ENCODE data around the gene GAS2L2. TPM values are rescaled to one million over a fixed set of nuclear protein-coding genes. Genes with fewer than 3 reads are reported as not detected.
A peak's percentile ranks its signal among the peaks of the same experiment; 100 is the strongest.

GAS2L2 gene
- total and polyA plus RNA-seq, 2 of the 8 experiments (the other 6 are each of a cell fraction or from before 2014, with no cell fraction given): 0.09 to 0.13 TPM

DNA sequence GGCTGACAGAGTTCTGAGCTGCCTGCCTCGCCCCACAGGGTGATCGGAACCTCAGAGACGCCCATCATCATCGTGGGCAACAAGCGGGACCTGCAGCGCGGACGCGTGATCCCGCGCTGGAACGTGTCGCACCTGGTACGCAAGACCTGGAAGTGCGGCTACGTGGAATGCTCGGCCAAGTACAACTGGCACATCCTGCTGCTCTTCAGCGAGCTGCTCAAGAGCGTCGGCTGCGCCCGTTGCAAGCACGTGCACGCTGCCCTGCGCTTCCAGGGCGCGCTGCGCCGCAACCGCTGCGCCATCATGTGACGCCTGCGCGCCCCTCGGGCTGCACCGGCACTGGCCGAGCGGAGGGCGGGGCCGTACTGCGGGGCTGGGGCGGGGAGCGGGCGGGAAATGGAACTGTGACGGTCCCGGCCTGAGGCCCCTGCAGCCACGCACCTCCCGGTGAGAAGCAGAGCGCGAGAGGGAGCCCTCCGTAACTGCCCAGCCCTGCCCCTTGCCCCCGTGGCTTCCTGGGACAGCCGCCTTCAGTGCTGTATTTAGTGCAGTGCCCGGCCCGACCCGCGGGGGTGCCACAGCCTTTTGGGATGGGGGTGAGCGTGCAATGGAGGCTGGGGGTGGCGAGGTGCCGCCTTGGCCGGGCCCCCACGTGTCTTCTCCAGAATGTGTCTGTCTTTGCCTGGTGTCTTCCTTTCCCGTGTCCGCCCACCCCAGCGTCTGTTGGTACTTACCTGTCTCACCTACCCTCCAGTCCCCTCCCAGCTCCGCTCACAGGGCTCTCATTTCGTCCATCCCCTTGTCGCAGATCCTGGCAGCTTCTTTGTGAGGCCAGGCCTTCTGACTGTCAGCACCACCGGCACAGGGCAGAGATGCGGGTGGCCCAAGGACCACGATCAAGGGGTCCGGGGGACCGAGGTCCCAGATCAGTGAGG lies 11.8 kb downstream of the GAS2L2 start (continued):
- peak; percentile 2 to 3; a peak in 2 of 4 replicates for TF ChIP-seq RAD21 (IDR thresholded peaks at IDR 0.05 in 1 of 2, conservative IDR thresholded peaks at IDR 0.05 in 1 of 2; ENCODE audit: low read depth in 2 of 2, low read length in 2 of 2)
- TF ChIP-seq RXRA (IDR thresholded peaks at IDR 0.05; ENCODE audit: insufficient read depth, low read depth, low read length): no peak
- no peak for TF ChIP-seq EGR1 (IDR thresholded peaks at IDR 0.05; ENCODE audit: borderline replicate concordance, low read depth, low read length)
- no peak for TF ChIP-seq CBX5 (IDR thresholded peaks at IDR 0.05; ENCODE audit: low read depth, low read length)
- TF ChIP-seq CTBP2 (IDR thresholded peaks at IDR 0.05; ENCODE audit: borderline replicate concordance, insufficient read depth, insufficient read length, low read length): no peak
- no peak for TF ChIP-seq CHD1 (IDR thresholded peaks at IDR 0.05; ENCODE audit: low read depth, low read length)
- no peak for TF ChIP-seq CHD2 (IDR thresholded peaks at IDR 0.05; ENCODE audit: low read length)
- TF ChIP-seq RBBP5 (IDR thresholded peaks at IDR 0.05; ENCODE audit: borderline replicate concordance, low read depth, low read length): no peak
- TF ChIP-seq, protein P1, sequence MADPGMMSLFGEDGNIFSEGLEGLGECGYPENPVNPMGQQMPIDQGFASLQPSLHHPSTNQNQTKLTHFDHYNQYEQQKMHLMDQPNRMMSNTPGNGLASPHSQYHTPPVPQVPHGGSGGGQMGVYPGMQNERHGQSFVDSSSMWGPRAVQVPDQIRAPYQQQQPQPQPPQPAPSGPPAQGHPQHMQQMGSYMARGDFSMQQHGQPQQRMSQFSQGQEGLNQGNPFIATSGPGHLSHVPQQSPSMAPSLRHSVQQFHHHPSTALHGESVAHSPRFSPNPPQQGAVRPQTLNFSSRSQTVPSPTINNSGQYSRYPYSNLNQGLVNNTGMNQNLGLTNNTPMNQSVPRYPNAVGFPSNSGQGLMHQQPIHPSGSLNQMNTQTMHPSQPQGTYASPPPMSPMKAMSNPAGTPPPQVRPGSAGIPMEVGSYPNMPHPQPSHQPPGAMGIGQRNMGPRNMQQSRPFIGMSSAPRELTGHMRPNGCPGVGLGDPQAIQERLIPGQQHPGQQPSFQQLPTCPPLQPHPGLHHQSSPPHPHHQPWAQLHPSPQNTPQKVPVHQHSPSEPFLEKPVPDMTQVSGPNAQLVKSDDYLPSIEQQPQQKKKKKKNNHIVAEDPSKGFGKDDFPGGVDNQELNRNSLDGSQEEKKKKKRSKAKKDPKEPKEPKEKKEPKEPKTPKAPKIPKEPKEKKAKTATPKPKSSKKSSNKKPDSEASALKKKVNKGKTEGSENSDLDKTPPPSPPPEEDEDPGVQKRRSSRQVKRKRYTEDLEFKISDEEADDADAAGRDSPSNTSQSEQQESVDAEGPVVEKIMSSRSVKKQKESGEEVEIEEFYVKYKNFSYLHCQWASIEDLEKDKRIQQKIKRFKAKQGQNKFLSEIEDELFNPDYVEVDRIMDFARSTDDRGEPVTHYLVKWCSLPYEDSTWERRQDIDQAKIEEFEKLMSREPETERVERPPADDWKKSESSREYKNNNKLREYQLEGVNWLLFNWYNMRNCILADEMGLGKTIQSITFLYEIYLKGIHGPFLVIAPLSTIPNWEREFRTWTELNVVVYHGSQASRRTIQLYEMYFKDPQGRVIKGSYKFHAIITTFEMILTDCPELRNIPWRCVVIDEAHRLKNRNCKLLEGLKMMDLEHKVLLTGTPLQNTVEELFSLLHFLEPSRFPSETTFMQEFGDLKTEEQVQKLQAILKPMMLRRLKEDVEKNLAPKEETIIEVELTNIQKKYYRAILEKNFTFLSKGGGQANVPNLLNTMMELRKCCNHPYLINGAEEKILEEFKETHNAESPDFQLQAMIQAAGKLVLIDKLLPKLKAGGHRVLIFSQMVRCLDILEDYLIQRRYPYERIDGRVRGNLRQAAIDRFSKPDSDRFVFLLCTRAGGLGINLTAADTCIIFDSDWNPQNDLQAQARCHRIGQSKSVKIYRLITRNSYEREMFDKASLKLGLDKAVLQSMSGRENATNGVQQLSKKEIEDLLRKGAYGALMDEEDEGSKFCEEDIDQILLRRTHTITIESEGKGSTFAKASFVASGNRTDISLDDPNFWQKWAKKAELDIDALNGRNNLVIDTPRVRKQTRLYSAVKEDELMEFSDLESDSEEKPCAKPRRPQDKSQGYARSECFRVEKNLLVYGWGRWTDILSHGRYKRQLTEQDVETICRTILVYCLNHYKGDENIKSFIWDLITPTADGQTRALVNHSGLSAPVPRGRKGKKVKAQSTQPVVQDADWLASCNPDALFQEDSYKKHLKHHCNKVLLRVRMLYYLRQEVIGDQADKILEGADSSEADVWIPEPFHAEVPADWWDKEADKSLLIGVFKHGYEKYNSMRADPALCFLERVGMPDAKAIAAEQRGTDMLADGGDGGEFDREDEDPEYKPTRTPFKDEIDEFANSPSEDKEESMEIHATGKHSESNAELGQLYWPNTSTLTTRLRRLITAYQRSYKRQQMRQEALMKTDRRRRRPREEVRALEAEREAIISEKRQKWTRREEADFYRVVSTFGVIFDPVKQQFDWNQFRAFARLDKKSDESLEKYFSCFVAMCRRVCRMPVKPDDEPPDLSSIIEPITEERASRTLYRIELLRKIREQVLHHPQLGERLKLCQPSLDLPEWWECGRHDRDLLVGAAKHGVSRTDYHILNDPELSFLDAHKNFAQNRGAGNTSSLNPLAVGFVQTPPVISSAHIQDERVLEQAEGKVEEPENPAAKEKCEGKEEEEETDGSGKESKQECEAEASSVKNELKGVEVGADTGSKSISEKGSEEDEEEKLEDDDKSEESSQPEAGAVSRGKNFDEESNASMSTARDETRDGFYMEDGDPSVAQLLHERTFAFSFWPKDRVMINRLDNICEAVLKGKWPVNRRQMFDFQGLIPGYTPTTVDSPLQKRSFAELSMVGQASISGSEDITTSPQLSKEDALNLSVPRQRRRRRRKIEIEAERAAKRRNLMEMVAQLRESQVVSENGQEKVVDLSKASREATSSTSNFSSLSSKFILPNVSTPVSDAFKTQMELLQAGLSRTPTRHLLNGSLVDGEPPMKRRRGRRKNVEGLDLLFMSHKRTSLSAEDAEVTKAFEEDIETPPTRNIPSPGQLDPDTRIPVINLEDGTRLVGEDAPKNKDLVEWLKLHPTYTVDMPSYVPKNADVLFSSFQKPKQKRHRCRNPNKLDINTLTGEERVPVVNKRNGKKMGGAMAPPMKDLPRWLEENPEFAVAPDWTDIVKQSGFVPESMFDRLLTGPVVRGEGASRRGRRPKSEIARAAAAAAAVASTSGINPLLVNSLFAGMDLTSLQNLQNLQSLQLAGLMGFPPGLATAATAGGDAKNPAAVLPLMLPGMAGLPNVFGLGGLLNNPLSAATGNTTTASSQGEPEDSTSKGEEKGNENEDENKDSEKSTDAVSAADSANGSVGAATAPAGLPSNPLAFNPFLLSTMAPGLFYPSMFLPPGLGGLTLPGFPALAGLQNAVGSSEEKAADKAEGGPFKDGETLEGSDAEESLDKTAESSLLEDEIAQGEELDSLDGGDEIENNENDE (IDR thresholded peaks at IDR 0.05; ENCODE audit: insufficient replicate concordance, low read length): no peak
